Measurements from ENCODE around the gene CBX7. TPM values are rescaled to one million over a fixed set of nuclear protein-coding genes. Genes with fewer than 3 reads are reported as not detected.

CBX7 gene
- total and polyA plus RNA-seq, 2 donors = 4.2 to 34.5 TPM

- H3K27me3 ChIP-seq (ENCODE audit: control insufficient read depth in 2 of 2, insufficient read depth in 1 of 2, low read length in 1 of 2) = peaks cover 0 to 8% of the 10 kb centered on the region in 2 donors
- no peak overlapping the region for H3K27ac ChIP-seq (ENCODE audit: low read depth in 1 of 2, low read length in 1 of 2)
- DNase-seq (ENCODE audit: low read depth in 6 of 9, low spot score in 9 of 9) = no peak
- no peaks in the 10 kb centered on the region for H3K9me3 ChIP-seq (ENCODE audit: control insufficient read depth in 2 of 2, insufficient read depth in 1 of 2, low read length in 1 of 2)
- 98% methylated on average over 14 of the region's 14 CpGs for WGBS
- H3K4me1 ChIP-seq (ENCODE audit: control insufficient read depth in 2 of 2, insufficient read depth in 2 of 2, low read length in 2 of 2) = peaks cover 17 to 32% of the 10 kb centered on the region in 2 donors
- peaks cover 0 to 16% of the 10 kb centered on the region in 2 donors for H3K36me3 ChIP-seq (ENCODE audit: control insufficient read depth in 2 of 2, insufficient read depth in 2 of 2, low read length in 1 of 2)
- no peak overlapping the region for H3K4me3 ChIP-seq (ENCODE audit: low read length in 2 of 2)
These were observed 10.3 kb downstream of the CBX7 start for GRCh38 chr22:39142088-39142680.

DNA sequence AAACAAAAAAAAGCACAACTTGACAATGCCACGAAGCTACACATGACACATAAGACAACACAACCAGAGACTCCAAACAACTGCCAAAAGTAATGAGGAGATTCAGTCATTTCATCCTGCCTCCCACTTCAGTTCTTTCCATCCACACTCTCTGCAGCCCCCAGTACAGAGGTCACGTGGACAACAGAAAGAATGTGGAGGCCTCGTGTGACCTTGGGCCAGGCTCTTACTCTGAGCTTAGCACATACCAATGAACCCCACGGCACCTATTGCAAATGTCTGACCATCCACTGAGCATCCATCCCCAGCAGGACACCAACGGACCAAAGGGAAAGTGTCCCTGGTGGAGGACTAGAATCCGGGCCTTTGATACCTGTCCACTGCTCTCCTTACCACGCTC, 12.5 kb downstream of the CBX7 start:
- 96% methylated on average over 7 of the region's 7 CpGs for WGBS
- peaks cover 0 to 2% of the 10 kb centered on the region in 2 donors for H3K9me3 ChIP-seq (ENCODE audit: control insufficient read depth in 2 of 2, insufficient read depth in 1 of 2, low read length in 1 of 2)

GRCh38 chr22:39138357-39138997, 14.0 kb downstream of the CBX7 start:
- Histone ChIP-seq H3K36me3 (ENCODE audit: control insufficient read depth in 2 of 2, insufficient read depth in 2 of 2, low read length in 1 of 2) (peaks cover 0 to 32% of the 10 kb centered on the region in 2 donors), H3K9me3 (ENCODE audit: control insufficient read depth in 2 of 2, insufficient read depth in 1 of 2, low read length in 1 of 2) (peaks cover 0 to 2% of the 10 kb centered on the region in 2 donors), H3K4me1 (ENCODE audit: control insufficient read depth in 2 of 2, insufficient read depth in 2 of 2, low read length in 2 of 2) (peaks cover 6 to 9% of the 10 kb centered on the region in 2 donors), H3K4me3 (ENCODE audit: low read length in 2 of 2) (no peak overlapping the region), H3K27me3 (ENCODE audit: control insufficient read depth in 2 of 2, insufficient read depth in 1 of 2, low read length in 1 of 2) (no peaks in the 10 kb centered on the region), H3K27ac (ENCODE audit: low read depth in 1 of 2, low read length in 1 of 2) (no peak overlapping the region)
- WGBS = 71% methylated on average over 14 of the region's 14 CpGs
- peak in 2 of 9 donors; percentile 32 to 60 for DNase-seq (ENCODE audit: low read depth in 6 of 9, low spot score in 9 of 9)

More for the DNA sequence above, 12.5 kb downstream of the CBX7 start:
- H3K36me3 ChIP-seq (ENCODE audit: control insufficient read depth in 2 of 2, insufficient read depth in 2 of 2, low read length in 1 of 2) = peaks cover 0 to 25% of the 10 kb centered on the region in 2 donors
- H3K4me1 ChIP-seq (ENCODE audit: control insufficient read depth in 2 of 2, insufficient read depth in 2 of 2, low read length in 2 of 2) = peaks cover 7 to 21% of the 10 kb centered on the region in 2 donors
- H3K27me3 ChIP-seq (ENCODE audit: control insufficient read depth in 2 of 2, insufficient read depth in 1 of 2, low read length in 1 of 2) = peaks cover 0 to 5% of the 10 kb centered on the region in 2 donors
- no peak for DNase-seq (ENCODE audit: low read depth in 6 of 9, low spot score in 9 of 9)
- no peak overlapping the region for H3K4me3 ChIP-seq (ENCODE audit: low read length in 2 of 2)
- no peak overlapping the region for H3K27ac ChIP-seq (ENCODE audit: low read depth in 1 of 2, low read length in 1 of 2)

DNA sequence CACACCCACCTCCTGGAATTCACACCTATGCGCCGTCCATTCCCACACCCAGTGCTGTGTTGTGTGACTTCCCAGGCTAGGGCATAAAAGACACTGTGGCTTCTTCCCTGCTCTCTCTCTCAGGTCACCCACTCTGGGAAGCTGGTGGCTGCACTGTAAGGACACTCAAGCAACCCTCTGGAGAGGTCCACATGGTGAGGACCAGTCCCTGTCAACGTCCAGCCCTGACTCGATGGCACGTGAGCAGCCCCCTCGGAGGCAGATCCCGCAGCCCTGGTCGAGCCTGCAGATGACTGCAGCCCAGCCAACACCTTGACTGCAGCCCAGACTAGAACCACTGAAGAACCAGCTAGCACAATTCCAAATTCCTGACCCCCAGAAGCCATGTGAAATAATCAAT, 16.2 kb downstream of the CBX7 start:
- no peaks in the 10 kb centered on the region for H3K27me3 ChIP-seq (ENCODE audit: control insufficient read depth in 2 of 2, insufficient read depth in 1 of 2, low read length in 1 of 2)
- DNase-seq (ENCODE audit: low read depth in 6 of 9, low spot score in 9 of 9) = no peak
- H3K9me3 ChIP-seq (ENCODE audit: control insufficient read depth in 2 of 2, insufficient read depth in 1 of 2, low read length in 1 of 2) = peaks cover 0 to 2% of the 10 kb centered on the region in 2 donors
- peaks cover 6 to 9% of the 10 kb centered on the region in 2 donors for H3K4me1 ChIP-seq (ENCODE audit: control insufficient read depth in 2 of 2, insufficient read depth in 2 of 2, low read length in 2 of 2)
- 98% methylated on average over 8 of the region's 8 CpGs for WGBS
- no peak overlapping the region for H3K27ac ChIP-seq (ENCODE audit: low read depth in 1 of 2, low read length in 1 of 2)
- H3K36me3 ChIP-seq (ENCODE audit: control insufficient read depth in 2 of 2, insufficient read depth in 2 of 2, low read length in 1 of 2) = peaks cover 0 to 30% of the 10 kb centered on the region in 2 donors
- no peak overlapping the region for H3K4me3 ChIP-seq (ENCODE audit: low read length in 2 of 2)

- peaks cover 0 to 30% of the 10 kb centered on the region in 2 donors for H3K36me3 ChIP-seq (ENCODE audit: control insufficient read depth in 2 of 2, insufficient read depth in 2 of 2, low read length in 1 of 2)
- peaks cover 0 to 2% of the 10 kb centered on the region in 2 donors for H3K9me3 ChIP-seq (ENCODE audit: control insufficient read depth in 2 of 2, insufficient read depth in 1 of 2, low read length in 1 of 2)
- H3K27me3 ChIP-seq (ENCODE audit: control insufficient read depth in 2 of 2, insufficient read depth in 1 of 2, low read length in 1 of 2) = no peaks in the 10 kb centered on the region
- no peak overlapping the region for H3K27ac ChIP-seq (ENCODE audit: low read depth in 1 of 2, low read length in 1 of 2)
- 69% methylated on average over 15 of the region's 15 CpGs for WGBS
- peak in 2 of 9 donors; percentile 58 to 62 for DNase-seq (ENCODE audit: low read depth in 6 of 9, low spot score in 9 of 9)
- H3K4me1 ChIP-seq (ENCODE audit: control insufficient read depth in 2 of 2, insufficient read depth in 2 of 2, low read length in 2 of 2) = peaks cover 6 to 9% of the 10 kb centered on the region in 2 donors
- no peak overlapping the region for H3K4me3 ChIP-seq (ENCODE audit: low read length in 2 of 2)
These were observed 17.2 kb downstream of the CBX7 start for GRCh38 chr22:39135092-39135896.

GRCh38 chr22:39134366-39135091, 18.0 kb downstream of the CBX7 start:
- WGBS = 97% methylated on average over 35 of the region's 35 CpGs
- H3K4me1 ChIP-seq (ENCODE audit: control insufficient read depth in 2 of 2, insufficient read depth in 2 of 2, low read length in 2 of 2) = peaks cover 6 to 9% of the 10 kb centered on the region in 2 donors
- no peak overlapping the region for H3K4me3 ChIP-seq (ENCODE audit: low read length in 2 of 2)
- peaks cover 0 to 30% of the 10 kb centered on the region in 2 donors for H3K36me3 ChIP-seq (ENCODE audit: control insufficient read depth in 2 of 2, insufficient read depth in 2 of 2, low read length in 1 of 2)
- peaks cover 0 to 2% of the 10 kb centered on the region in 2 donors for H3K9me3 ChIP-seq (ENCODE audit: control insufficient read depth in 2 of 2, insufficient read depth in 1 of 2, low read length in 1 of 2)
- H3K27ac ChIP-seq (ENCODE audit: low read depth in 1 of 2, low read length in 1 of 2) = no peak overlapping the region
- no peak for DNase-seq (ENCODE audit: low read depth in 6 of 9, low spot score in 9 of 9)
- no peaks in the 10 kb centered on the region for H3K27me3 ChIP-seq (ENCODE audit: control insufficient read depth in 2 of 2, insufficient read depth in 1 of 2, low read length in 1 of 2)

GRCh38 chr22:39133871-39134270, 18.6 kb downstream of the CBX7 start:
- Histone ChIP-seq H3K27me3 (ENCODE audit: control insufficient read depth in 2 of 2, insufficient read depth in 1 of 2, low read length in 1 of 2) (no peaks in the 10 kb centered on the region), H3K27ac (ENCODE audit: low read depth in 1 of 2, low read length in 1 of 2) (no peak overlapping the region), H3K9me3 (ENCODE audit: control insufficient read depth in 2 of 2, insufficient read depth in 1 of 2, low read length in 1 of 2) (peaks cover 0 to 2% of the 10 kb centered on the region in 2 donors), H3K4me1 (ENCODE audit: control insufficient read depth in 2 of 2, insufficient read depth in 2 of 2, low read length in 2 of 2) (peaks cover 5 to 8% of the 10 kb centered on the region in 2 donors), H3K4me3 (ENCODE audit: low read length in 2 of 2) (no peak overlapping the region), H3K36me3 (ENCODE audit: control insufficient read depth in 2 of 2, insufficient read depth in 2 of 2, low read length in 1 of 2) (peaks cover 0 to 30% of the 10 kb centered on the region in 2 donors)
- DNase-seq (ENCODE audit: low read depth in 6 of 9, low spot score in 9 of 9) = no peak
- 96% methylated on average over 17 of the region's 17 CpGs for WGBS

DNA sequence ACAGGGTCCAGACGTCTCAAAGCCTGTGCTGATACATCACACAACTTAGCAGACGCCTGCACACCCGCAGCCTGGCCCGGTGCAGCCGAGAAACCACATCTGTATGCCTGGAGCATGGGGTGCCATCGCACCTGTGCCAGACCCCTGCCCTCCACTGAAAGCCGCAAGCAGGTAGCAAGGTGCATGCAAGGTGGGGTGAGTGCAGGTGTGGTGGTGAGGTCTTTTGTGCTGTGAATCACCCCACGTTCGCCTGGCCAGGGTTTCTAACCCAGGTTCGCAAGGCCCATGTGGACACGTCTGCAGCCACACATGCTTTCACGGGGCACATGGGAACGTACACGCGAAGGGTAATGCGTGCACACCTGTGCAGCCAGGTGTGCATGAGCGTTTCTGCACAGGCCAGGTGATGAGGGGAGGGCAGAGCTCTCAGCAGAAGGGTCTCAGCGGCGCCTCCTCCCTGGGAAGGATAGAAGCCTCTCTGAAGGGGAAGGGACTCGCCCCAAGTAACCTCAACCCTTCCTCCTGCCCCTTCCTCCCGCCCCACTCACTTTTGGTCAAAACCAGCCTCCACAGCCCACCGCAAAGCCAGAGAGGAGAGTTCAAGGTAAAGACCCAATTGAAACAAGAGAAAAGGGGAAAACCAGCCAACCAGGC, 19.5 kb downstream of the CBX7 start:
- H3K36me3 ChIP-seq (ENCODE audit: control insufficient read depth in 2 of 2, insufficient read depth in 2 of 2, low read length in 1 of 2) = peaks cover 0 to 25% of the 10 kb centered on the region in 2 donors
- 97% methylated on average over 22 of the region's 22 CpGs for WGBS

More for the DNA sequence above, 19.5 kb downstream of the CBX7 start:
- Histone ChIP-seq H3K27ac (ENCODE audit: low read depth in 1 of 2, low read length in 1 of 2) (no peak overlapping the region), H3K4me1 (ENCODE audit: control insufficient read depth in 2 of 2, insufficient read depth in 2 of 2, low read length in 2 of 2) (no peaks in the 10 kb centered on the region), H3K4me3 (ENCODE audit: low read length in 2 of 2) (no peak overlapping the region), H3K27me3 (ENCODE audit: control insufficient read depth in 2 of 2, insufficient read depth in 1 of 2, low read length in 1 of 2) (no peaks in the 10 kb centered on the region), H3K9me3 (ENCODE audit: control insufficient read depth in 2 of 2, insufficient read depth in 1 of 2, low read length in 1 of 2) (peaks cover 2 to 3% of the 10 kb centered on the region in 2 donors)
- DNase-seq (ENCODE audit: low read depth in 6 of 9, low spot score in 9 of 9) = no peak
